ENCODE data around the gene CMYA5. TPM values are rescaled to one million over a fixed set of nuclear protein-coding genes. Genes with fewer than 3 reads are reported as not detected.

CMYA5 gene
- total RNA-seq, 2 donors from 2014 or later: 1.6 to 3.3 TPM

- WGBS, 2 donors: 75 to 84% methylated on average over 3 of the region's 3 CpGs
- TF ChIP-seq POLR2A (IDR thresholded peaks at IDR 0.05): no peak
- TF ChIP-seq CTCF (IDR thresholded peaks at IDR 0.05): no peak
- no peaks in the 10 kb centered on the region for H3K9me3 ChIP-seq
- H3K4me3 ChIP-seq: no peak overlapping the region
- intact Hi-C loops (cut with DNase I): no loop called here
- no peaks in the 10 kb centered on the region for H3K27me3 ChIP-seq
- no peaks in the 10 kb centered on the region for H3K36me3 ChIP-seq (replicated peaks in 1 of 2; ENCODE audit: insufficient read depth in 1 of 2, low read depth in 2 of 2)
- no peaks in the 10 kb centered on the region for H3K4me1 ChIP-seq
- H3K27ac ChIP-seq: no peak overlapping the region
- DNase-seq (no peak), ATAC-seq (no peak)
These were observed 40.9 kb downstream of the CMYA5 start for GRCh38 chr5:79730564-79730963.

DNA sequence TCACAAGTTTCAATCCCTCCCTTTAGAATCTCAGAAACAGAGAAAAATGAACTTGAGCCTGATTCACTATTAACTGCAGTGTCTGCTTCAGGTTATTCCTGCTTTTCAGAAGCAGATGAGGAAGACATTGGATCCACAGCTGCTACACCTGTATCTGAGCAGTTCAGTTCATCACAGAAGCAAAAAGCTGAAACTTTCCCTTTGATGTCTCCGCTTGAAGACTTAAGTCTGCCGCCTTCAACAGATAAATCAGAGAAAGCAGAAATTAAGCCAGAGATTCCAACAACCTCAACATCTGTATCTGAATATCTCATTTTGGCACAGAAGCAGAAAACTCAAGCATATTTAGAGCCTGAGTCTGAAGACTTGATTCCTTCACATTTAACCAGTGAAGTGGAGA lies 42.1 kb downstream of the CMYA5 start:
- H3K27ac ChIP-seq: no peak overlapping the region
- no peak for ATAC-seq
- DNase-seq: no peak
- H3K27me3 ChIP-seq: no peaks in the 10 kb centered on the region
- H3K9me3 ChIP-seq: no peaks in the 10 kb centered on the region
- WGBS, 2 donors: 82 to 97% methylated on average over 2 of the region's 2 CpGs
- intact Hi-C loops (cut with DNase I): no loop called here
- H3K4me1 ChIP-seq: no peaks in the 10 kb centered on the region
- no peaks in the 10 kb centered on the region for H3K36me3 ChIP-seq (replicated peaks in 1 of 2; ENCODE audit: insufficient read depth in 1 of 2, low read depth in 2 of 2)
- TF ChIP-seq POLR2A (IDR thresholded peaks at IDR 0.05) (no peak), CTCF (IDR thresholded peaks at IDR 0.05) (no peak)
- no peak overlapping the region for H3K4me3 ChIP-seq

DNA sequence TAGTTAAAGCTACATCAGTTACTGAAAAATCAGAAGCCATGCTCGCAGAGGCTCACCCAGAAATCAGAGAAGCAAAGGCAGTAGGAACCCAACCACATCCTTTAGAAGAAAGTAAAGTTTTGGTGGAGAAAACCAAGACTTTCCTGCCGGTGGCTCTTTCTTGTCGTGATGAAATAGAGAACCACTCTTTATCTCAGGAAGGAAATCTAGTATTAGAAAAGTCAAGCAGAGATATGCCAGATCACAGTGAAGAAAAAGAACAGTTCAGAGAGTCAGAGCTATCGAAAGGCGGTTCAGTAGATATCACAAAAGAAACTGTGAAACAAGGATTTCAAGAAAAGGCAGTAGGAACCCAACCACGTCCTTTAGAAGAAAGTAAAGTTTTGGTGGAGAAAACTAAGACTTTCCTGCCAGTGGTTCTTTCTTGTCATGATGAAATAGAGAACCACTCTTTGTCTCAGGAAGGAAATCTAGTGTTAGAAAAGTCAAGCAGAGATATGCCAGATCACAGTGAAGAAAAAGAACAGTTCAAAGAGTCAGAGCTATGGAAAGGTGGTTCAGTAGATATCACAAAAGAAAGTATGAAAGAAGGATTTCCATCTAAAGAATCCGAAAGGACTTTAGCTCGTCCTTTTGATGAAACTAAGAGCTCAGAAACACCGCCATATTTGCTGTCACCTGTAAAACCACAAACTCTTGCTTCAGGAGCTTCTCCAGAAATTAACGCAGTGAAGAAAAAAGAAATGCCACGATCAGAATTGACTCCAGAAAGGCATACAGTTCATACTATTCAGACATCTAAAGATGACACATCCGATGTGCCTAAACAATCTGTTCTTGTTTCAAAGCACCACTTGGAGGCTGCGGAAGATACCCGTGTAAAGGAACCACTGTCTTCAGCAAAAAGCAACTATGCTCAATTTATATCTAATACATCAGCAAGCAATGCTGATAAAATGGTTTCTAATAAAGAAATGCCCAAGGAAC lies 47.2 kb downstream of the CMYA5 start:
- Histone ChIP-seq H3K36me3 (replicated peaks in 1 of 2; ENCODE audit: insufficient read depth in 1 of 2, low read depth in 2 of 2) (no peaks in the 10 kb centered on the region), H3K27me3 (no peaks in the 10 kb centered on the region), H3K4me1 (no peaks in the 10 kb centered on the region), H3K27ac (no peak overlapping the region), H3K4me3 (no peak overlapping the region), H3K9me3 (no peaks in the 10 kb centered on the region)
- ATAC-seq (no peak), DNase-seq (no peak)
- intact Hi-C loops (cut with DNase I): no loop called here
- whole genome bisulfite sequencing, 2 donors: 67 to 70% methylated on average over 14 of the region's 14 CpGs
- TF ChIP-seq POLR2A (IDR thresholded peaks at IDR 0.05) (no peak), CTCF (IDR thresholded peaks at IDR 0.05) (no peak)

DNA sequence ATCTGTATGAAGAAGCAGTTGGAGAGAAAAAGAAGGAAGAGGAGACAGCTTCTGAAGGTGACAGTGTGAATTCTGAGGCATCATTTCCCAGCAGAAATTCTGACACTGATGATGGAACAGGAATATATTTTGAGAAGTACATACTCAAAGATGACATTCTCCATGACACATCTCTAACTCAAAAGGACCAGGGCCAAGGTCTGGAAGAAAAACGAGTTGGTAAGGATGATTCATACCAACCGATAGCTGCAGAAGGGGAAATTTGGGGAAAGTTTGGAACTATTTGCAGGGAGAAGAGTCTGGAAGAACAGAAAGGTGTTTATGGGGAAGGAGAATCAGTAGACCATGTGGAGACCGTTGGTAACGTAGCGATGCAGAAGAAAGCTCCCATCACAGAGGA lies 48.7 kb downstream of the CMYA5 start:
- no peak overlapping the region for H3K27ac ChIP-seq
- no peaks in the 10 kb centered on the region for H3K27me3 ChIP-seq
- TF ChIP-seq CTCF (IDR thresholded peaks at IDR 0.05) (no peak), POLR2A (IDR thresholded peaks at IDR 0.05) (no peak)
- no peak overlapping the region for H3K4me3 ChIP-seq
- H3K9me3 ChIP-seq: no peaks in the 10 kb centered on the region
- no peak for ATAC-seq
- 71 to 83% methylated on average over 5 of the region's 5 CpGs for WGBS, 2 donors
- no peaks in the 10 kb centered on the region for H3K36me3 ChIP-seq (replicated peaks in 1 of 2; ENCODE audit: insufficient read depth in 1 of 2, low read depth in 2 of 2)
- DNase-seq: no peak
- H3K4me1 ChIP-seq: no peaks in the 10 kb centered on the region
- intact Hi-C loops (cut with DNase I): no loop called here
